ENCODE data around the gene NPTXR.
A peak's percentile ranks its signal among the peaks of the same experiment; 100 is the strongest.

Gene NPTXR

DNA sequence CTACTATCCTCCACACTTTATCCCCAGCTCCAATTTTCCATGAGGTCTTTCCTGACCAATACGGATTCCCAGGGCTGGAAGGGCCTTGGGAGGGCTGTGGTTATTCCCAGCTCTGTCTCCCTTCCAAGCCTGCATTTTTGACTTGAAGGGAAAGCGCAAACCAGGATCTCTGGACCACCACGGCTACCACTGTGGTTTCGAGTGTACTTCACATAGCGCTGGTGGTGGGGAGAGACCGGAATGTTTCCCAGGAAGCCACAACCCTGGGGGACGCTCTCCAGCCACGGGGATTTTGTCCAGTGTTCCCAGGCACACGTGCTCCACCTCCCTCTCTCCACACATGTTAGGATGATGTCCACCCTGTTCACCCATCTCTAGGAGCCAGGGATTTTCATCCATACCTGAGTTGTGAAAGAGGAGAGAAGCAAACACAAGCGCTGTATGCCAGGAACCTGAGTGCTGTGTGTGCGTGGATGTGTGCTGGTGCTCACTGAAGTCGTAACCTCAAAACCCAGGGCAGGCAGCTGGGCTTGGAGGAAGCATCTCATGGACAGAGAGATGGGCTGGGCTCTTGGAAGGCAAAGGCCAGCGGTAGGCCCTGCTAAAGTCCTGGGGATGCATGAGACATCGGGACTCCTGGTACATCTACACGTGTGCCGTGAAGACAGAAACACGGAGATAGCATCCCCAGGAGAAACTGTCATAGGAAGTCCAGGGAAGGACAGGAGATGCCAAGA is 1.3 kb upstream of the NPTXR start:
- Histone ChIP-seq H3K79me2 (ENCODE audit: control insufficient read depth, low read length) (no peaks in the 10 kb centered on the region), H3K9me2 (replicated peaks; ENCODE audit: control insufficient read depth, low read length) (no peaks in the 10 kb centered on the region), H4K20me1 (ENCODE audit: control insufficient read depth, insufficient read depth, low read depth, low read length) (no peaks in the 10 kb centered on the region), H3K4me3 (ENCODE audit: low read length) (no peak overlapping the region), H3K27me3 (ENCODE audit: control insufficient read depth, low read length) (peaks cover 78% of the 10 kb centered on the region), H3K27ac (ENCODE audit: low read depth, low read length) (no peak overlapping the region), H3K4me1 (ENCODE audit: control insufficient read depth, low read length) (0 out of 2 replicates have a peak, but pooled peaks cover 3% of the 10 kb centered on the region), H3K4me2 (ENCODE audit: low read length) (no peak overlapping the region), H3K36me3 (ENCODE audit: control insufficient read depth, low read length) (no peaks in the 10 kb centered on the region), H3F3A (ENCODE audit: control insufficient read depth, insufficient read depth) (no peaks in the 10 kb centered on the region), H3K9me3 (ENCODE audit: control insufficient read depth, insufficient read depth, low read length) (no peaks in the 10 kb centered on the region)
- TF ChIP-seq EZH2phosphoT487 (IDR thresholded peaks at IDR 0.05; ENCODE audit: borderline replicate concordance, low read length) = no peak
- TF ChIP-seq, protein P1, sequence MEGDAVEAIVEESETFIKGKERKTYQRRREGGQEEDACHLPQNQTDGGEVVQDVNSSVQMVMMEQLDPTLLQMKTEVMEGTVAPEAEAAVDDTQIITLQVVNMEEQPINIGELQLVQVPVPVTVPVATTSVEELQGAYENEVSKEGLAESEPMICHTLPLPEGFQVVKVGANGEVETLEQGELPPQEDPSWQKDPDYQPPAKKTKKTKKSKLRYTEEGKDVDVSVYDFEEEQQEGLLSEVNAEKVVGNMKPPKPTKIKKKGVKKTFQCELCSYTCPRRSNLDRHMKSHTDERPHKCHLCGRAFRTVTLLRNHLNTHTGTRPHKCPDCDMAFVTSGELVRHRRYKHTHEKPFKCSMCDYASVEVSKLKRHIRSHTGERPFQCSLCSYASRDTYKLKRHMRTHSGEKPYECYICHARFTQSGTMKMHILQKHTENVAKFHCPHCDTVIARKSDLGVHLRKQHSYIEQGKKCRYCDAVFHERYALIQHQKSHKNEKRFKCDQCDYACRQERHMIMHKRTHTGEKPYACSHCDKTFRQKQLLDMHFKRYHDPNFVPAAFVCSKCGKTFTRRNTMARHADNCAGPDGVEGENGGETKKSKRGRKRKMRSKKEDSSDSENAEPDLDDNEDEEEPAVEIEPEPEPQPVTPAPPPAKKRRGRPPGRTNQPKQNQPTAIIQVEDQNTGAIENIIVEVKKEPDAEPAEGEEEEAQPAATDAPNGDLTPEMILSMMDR (IDR thresholded peaks at IDR 0.05; ENCODE audit: low read depth, low read length, poor library complexity, severe bottlenecking) = no peak

DNA sequence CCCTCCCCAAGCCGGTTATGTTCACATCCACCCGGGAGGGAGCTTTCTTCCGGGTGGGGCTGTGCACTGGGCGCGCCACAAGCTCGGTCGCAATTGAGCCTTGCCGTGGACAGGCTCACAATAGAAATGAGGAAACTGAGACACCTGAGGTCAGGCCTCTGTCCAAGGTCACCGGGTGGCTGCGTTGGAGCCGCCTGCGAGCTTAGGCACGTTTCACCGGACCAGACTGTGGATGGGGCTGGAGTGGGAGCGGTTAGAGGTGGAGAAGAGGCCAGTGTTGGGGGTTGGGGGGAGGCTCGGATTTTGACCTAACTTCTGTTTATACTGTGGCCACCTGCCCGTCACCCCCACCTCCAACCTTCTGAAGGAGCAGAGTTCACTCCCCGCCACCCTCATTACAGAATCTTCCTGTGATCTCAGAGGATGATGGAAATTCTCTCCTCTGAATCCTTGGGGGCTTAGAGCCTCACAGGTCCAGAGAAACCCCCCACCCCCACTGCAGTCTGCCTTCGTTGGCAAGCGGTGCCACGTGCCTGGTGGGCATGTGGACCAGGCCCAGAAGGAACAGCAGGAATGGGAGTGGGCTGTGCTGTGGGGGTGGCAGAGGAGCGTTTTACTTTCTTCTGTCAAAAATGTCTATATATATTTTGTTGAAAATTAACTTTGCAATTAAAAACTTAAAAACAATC is 631 bp upstream of the NPTXR start:
- TF ChIP-seq, protein P1 (IDR thresholded peaks at IDR 0.05; ENCODE audit: low read depth, low read length, poor library complexity, severe bottlenecking) = no peak
- TF ChIP-seq EZH2phosphoT487 (IDR thresholded peaks at IDR 0.05; ENCODE audit: borderline replicate concordance, low read length) = peak; percentile 86; the same call in 1 of the 2 replicates
- H3K9me2 ChIP-seq (replicated peaks; ENCODE audit: control insufficient read depth, low read length) = no peaks in the 10 kb centered on the region
- H3K4me2 ChIP-seq (ENCODE audit: low read length) = peak overlapping the region; percentile 35; the same call in 1 of the 2 replicates
- peaks cover 82% of the 10 kb centered on the region for H3K27me3 ChIP-seq (ENCODE audit: control insufficient read depth, low read length)
- no peaks in the 10 kb centered on the region for H3F3A ChIP-seq (ENCODE audit: control insufficient read depth, insufficient read depth)
- H3K79me2 ChIP-seq (ENCODE audit: control insufficient read depth, low read length) = no peaks in the 10 kb centered on the region
- H3K9me3 ChIP-seq (ENCODE audit: control insufficient read depth, insufficient read depth, low read length) = no peaks in the 10 kb centered on the region
- H3K4me3 ChIP-seq (ENCODE audit: low read length) = no peak overlapping the region
- no peaks in the 10 kb centered on the region for H4K20me1 ChIP-seq (ENCODE audit: control insufficient read depth, insufficient read depth, low read depth, low read length)
- H3K36me3 ChIP-seq (ENCODE audit: control insufficient read depth, low read length) = no peaks in the 10 kb centered on the region
- 0 out of 2 replicates have a peak, but pooled peaks cover 3% of the 10 kb centered on the region for H3K4me1 ChIP-seq (ENCODE audit: control insufficient read depth, low read length)
- H3K27ac ChIP-seq (ENCODE audit: low read depth, low read length) = no peak overlapping the region

DNA sequence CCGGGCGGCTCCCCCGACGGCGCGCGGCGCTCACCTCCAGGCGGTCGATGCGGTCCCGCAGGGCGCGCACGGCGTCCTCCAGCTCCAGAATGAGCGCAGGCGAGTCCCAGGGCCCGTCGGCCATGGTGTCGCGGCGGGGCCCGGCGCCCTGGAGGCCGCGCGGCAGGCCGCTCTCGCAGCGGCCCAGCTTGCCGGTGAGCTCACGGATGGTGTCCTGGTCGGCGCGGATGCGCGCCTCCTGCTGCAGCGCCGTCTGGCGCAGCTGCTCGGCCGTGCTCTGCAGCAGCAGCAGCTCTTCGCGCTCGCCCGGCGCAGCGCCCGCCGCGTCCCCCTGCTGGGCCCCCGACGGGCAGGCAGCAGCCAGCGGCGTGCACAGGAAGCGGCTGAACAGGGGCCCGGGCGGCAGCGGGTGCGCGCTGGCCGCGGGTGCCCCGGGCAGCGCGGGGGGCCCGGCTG is 599 bp downstream of the NPTXR start:
- Histone ChIP-seq H3K36me3 (ENCODE audit: control insufficient read depth, low read length) (no peaks in the 10 kb centered on the region), H3K4me2 (ENCODE audit: low read length) (peak overlapping the region; percentile 19; the same call in 1 of the 2 replicates), H3K4me3 (ENCODE audit: low read length) (no peak overlapping the region), H3K9me2 (replicated peaks; ENCODE audit: control insufficient read depth, low read length) (no peaks in the 10 kb centered on the region), H3F3A (ENCODE audit: control insufficient read depth, insufficient read depth) (no peaks in the 10 kb centered on the region), H3K4me1 (ENCODE audit: control insufficient read depth, low read length) (0 out of 2 replicates have a peak, but pooled peaks cover 3% of the 10 kb centered on the region), H3K79me2 (ENCODE audit: control insufficient read depth, low read length) (no peaks in the 10 kb centered on the region), H3K9me3 (ENCODE audit: control insufficient read depth, insufficient read depth, low read length) (no peaks in the 10 kb centered on the region), H4K20me1 (ENCODE audit: control insufficient read depth, insufficient read depth, low read depth, low read length) (no peaks in the 10 kb centered on the region), H3K27me3 (ENCODE audit: control insufficient read depth, low read length) (peaks cover 70% of the 10 kb centered on the region), H3K27ac (ENCODE audit: low read depth, low read length) (no peak overlapping the region)
- 0 out of 2 replicates have a peak, but pooled peaks have one; percentile 28 for TF ChIP-seq EZH2phosphoT487 (IDR thresholded peaks at IDR 0.05; ENCODE audit: borderline replicate concordance, low read length)
- TF ChIP-seq, protein P1 (IDR thresholded peaks at IDR 0.05; ENCODE audit: low read depth, low read length, poor library complexity, severe bottlenecking) = no peak
